ENCODE results near the gene PCDH12. TPM values are rescaled to one million over a fixed set of nuclear protein-coding genes. Genes with fewer than 3 reads are reported as not detected.

PCDH12 gene
- total and polyA plus RNA-seq, 8 donors, result 9.8 to 42.7 (median 37.4) TPM

DNA sequence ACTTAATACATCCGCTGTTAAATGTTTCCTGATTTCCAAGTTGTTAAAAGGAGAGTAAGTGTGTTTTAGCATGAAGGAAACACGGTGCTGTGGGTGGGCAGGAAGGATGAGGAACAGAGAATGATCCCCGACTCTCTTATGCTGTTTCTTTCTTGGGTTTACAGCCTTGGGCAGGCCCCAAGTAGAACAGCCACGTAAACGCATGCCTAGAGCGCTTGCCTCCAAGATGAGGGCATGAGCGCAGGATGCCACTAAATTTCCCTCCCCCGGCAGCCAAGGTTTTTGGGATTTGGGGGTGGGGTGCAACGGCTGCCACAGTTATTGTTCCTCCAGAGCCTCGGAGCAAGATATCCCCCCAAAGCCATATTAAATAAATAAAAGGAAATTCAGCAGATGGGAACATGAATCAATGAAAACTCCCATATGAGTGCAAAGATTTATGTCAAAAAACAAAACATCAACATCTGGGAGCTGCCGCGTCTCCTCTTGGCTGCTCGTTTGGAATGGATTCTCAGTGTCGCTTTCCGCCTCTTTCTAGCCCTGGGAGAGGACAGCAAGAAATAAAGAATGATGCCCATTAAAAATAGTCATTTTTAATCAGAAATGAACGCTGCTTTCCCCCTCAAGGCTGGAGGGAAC, 44.3 kb downstream of the PCDH12 start:
- no peak overlapping the region for H3K27ac ChIP-seq
- TF ChIP-seq, protein P1, sequence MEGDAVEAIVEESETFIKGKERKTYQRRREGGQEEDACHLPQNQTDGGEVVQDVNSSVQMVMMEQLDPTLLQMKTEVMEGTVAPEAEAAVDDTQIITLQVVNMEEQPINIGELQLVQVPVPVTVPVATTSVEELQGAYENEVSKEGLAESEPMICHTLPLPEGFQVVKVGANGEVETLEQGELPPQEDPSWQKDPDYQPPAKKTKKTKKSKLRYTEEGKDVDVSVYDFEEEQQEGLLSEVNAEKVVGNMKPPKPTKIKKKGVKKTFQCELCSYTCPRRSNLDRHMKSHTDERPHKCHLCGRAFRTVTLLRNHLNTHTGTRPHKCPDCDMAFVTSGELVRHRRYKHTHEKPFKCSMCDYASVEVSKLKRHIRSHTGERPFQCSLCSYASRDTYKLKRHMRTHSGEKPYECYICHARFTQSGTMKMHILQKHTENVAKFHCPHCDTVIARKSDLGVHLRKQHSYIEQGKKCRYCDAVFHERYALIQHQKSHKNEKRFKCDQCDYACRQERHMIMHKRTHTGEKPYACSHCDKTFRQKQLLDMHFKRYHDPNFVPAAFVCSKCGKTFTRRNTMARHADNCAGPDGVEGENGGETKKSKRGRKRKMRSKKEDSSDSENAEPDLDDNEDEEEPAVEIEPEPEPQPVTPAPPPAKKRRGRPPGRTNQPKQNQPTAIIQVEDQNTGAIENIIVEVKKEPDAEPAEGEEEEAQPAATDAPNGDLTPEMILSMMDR (IDR thresholded peaks at IDR 0.05), result no peak
- ATAC-seq (no peak), DNase-seq (peak in 1 of 4 donors; percentile 20)
- no peaks in the 10 kb centered on the region for H3K36me3 ChIP-seq
- peaks cover 3 to 24% of the 10 kb centered on the region in 2 donors for H3K27me3 ChIP-seq
- H3K4me3 ChIP-seq, result peak overlapping the region; percentile 7 to 26
- no peaks in the 10 kb centered on the region for H3K9me3 ChIP-seq
- H3K4me1 ChIP-seq, result peaks cover 9 to 10% of the 10 kb centered on the region in 2 donors
- intact Hi-C loops (cut with DNase I), result no loop called here

DNA sequence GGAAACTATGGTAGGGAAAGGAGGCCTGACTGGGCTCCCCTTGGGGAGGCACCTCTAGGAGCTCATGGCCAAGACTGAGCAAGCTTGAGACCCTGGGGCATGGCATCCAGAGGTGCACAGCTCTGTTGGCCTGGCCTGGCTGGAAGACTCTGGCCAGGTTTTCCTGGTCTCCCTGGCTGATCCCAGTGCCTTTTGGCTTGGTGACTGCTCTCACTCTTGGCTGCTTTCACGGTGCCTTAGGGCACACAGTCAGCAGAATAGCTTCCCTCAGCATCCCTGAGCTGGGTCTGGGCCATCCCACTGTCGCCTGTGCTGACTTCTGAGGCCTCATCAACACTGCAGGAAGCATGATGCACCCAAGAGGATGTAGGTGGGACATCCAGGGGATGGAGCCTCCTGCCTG, 47.7 kb downstream of the PCDH12 start:
- intact Hi-C loops (cut with DNase I), result no loop called here
- H3K27ac ChIP-seq, result no peak overlapping the region

DNA sequence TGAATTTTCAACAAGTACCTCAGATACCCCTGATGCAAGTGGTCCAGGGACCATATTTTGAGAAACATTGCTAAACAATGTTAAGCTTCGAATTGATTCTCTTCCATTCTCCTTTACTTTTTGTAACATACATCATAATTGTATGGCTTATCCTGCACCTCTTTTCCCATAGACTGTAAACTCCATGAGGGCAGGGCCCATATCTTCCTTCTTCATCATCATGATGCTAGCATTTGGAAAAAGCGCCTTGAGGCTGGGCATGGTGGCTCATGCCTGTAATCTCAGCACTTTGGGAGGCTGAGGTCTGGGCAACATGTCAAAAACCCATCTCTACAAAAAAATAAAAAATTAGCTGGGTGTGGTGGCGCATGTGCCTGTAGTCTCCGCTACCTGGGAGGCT, 48.8 kb downstream of the PCDH12 start:
- TF ChIP-seq, protein P1 (IDR thresholded peaks at IDR 0.05), result no peak
- ATAC-seq, result no peak
- no peak overlapping the region for H3K4me3 ChIP-seq
- intact Hi-C loops (cut with DNase I), result no loop called here
- no peak overlapping the region for H3K27ac ChIP-seq
- H3K9me3 ChIP-seq, result no peaks in the 10 kb centered on the region
- peaks cover 3 to 22% of the 10 kb centered on the region in 2 donors for H3K27me3 ChIP-seq
- no peaks in the 10 kb centered on the region for H3K36me3 ChIP-seq
- DNase-seq, result no peak
- peaks cover 5 to 6% of the 10 kb centered on the region in 2 donors for H3K4me1 ChIP-seq

More for the DNA sequence above, 47.7 kb downstream of the PCDH12 start:
- Histone ChIP-seq H3K4me3 (no peak overlapping the region), H3K9me3 (no peaks in the 10 kb centered on the region), H3K4me1 (peaks cover 9 to 10% of the 10 kb centered on the region in 2 donors), H3K27me3 (peaks cover 3 to 24% of the 10 kb centered on the region in 2 donors), H3K36me3 (no peaks in the 10 kb centered on the region)
- TF ChIP-seq, protein P1 (IDR thresholded peaks at IDR 0.05), result no peak
- ATAC-seq (no peak), DNase-seq (no peak)

DNA sequence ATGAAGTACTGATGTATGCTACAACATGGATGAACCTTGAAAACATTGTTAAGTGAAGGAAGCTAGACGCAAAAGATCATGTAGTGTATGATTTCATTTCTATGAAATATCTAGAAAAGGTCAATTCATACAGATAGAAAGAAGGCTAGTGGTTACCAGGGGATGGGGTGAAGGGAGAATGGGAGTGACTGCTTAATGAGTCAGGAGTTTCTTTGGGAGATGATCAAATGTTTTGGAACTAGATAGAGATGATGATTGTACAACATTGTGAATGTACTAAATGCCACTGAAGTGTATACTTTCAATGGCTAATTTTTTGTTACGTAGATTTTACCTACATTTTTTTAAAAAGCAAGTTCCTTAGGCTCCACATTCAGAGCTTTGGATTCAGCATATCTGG, 49.2 kb downstream of the PCDH12 start:
- TF ChIP-seq, protein P1 (IDR thresholded peaks at IDR 0.05), result no peak
- ATAC-seq (no peak), DNase-seq (no peak)
- peaks cover 3 to 18% of the 10 kb centered on the region in 2 donors for H3K27me3 ChIP-seq
- H3K4me3 ChIP-seq, result no peak overlapping the region
- intact Hi-C loops (cut with DNase I), result no loop called here
- H3K36me3 ChIP-seq, result no peaks in the 10 kb centered on the region
- peaks cover 1 to 2% of the 10 kb centered on the region in 2 donors for H3K4me1 ChIP-seq
- no peaks in the 10 kb centered on the region for H3K9me3 ChIP-seq
- no peak overlapping the region for H3K27ac ChIP-seq

DNA sequence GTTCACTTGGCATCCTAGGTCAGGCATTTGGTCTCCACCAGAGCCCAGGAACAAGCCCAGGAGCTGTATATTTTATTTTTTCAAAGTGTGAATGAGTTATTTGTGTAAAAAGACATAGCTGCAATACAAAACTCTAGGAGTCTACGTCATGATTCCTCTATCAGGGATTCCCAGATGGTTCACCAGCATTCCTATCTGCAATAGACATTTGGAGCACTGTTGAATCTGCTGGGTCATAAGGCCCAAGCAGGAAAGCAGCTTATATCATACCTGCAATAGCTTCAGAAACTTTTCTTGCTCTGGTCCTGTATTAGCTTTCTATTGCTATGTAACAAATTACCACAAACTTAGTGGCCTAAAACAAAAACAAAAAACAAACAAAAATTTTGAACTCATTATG, 51.0 kb downstream of the PCDH12 start:
- intact Hi-C loops (cut with DNase I), result no loop called here

More for the DNA sequence above, 51.0 kb downstream of the PCDH12 start:
- Histone ChIP-seq H3K27ac (no peak overlapping the region), H3K27me3 (no peaks in the 10 kb centered on the region), H3K36me3 (no peaks in the 10 kb centered on the region), H3K4me1 (no peaks in the 10 kb centered on the region), H3K4me3 (no peak overlapping the region), H3K9me3 (no peaks in the 10 kb centered on the region)
- ATAC-seq (no peak), DNase-seq (no peak)
- TF ChIP-seq, protein P1 (IDR thresholded peaks at IDR 0.05), result no peak

Data from left lung (tissue), 10 donors.